Activated CD8-positive, alpha-beta memory T cell treated with anti-CD3 and anti-CD28 coated beads for 1 hour (primary cell): ENCODE results near the gene ARFGEF3.

Experiments
- DNase-seq, 2 donors: peaks; one replicate each; pipeline ENCODE4 v3.0.0-alpha.2; 2020; ENCODE audit warnings: low read depth in 1 of 2; ENCODE audit errors: extremely low read depth in 1 of 2

The ARFGEF3 gene

GRCh38 chr6:138161088-138161337 lies 726 bp upstream of the ARFGEF3 start:
- DNase-seq = no peak

- no peak for DNase-seq
Measured at GRCh38 chr6:138162111-138162954, 594 bp downstream of the ARFGEF3 start.

- no peak for DNase-seq
Measured at GRCh38 chr6:138162955-138163575, 1.3 kb downstream of the ARFGEF3 start.

- DNase-seq = no peak
Measured at GRCh38 chr6:138175596-138175995, 13.9 kb downstream of the ARFGEF3 start.

- no peak for DNase-seq
Measured at GRCh38 chr6:138176652-138177232, 15.0 kb downstream of the ARFGEF3 start.

DNA sequence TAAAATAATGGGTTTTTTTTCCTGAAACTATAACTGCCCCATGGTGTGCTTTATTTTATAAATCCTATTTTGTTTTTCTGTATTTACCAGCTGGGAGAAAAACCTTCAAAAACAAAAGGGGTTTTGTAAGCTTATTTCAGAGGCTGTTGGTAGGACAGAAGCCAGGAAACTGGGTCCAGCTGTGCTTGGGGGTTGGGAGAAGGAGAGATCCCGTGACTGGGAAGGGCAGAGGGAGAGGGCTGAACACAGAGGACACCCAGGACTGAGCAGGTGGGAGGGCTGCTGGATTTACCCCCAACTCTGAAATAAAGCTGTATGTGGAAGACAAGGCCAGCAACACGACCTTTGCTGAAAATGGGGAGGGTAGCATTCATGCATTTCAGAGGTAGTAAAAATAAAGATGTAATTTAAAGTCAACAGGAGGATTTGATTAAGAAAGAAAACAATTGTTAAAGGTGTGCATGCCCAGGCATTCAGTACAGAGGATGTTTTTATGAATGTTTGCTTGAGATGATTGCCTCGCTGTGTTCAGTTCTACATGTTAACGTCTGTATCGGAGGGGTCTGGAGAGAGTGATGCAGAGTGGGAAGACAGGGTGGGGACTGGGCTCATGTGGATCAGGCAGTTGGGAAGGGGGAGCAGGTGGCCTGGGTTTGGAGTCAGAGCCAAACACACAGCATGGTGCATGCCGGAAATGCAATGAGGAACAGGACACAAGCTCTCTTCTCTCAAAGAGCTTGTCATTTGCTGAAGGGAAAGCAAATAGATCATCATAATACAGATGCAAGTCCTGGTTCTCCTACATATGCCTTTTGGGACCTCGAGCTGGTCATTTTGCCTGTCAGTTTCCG lies 21.4 kb downstream of the ARFGEF3 start:
- DNase-seq = no peak

DNA sequence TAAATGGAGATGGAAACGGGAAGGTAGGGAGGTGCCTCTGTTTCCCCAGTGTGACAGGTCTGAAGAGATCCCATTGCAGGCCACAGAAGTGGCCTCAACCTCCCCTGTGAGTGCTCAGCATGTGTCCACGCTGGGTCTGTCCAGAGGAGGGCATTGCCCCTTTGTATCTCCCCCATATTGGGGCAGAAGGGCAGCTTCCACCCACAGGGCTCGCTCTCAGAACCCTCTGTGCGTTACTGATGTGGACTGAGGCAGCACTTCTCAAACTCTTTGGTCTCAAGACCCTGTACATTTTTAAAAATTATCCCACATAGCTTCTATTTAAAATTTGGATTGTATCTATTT lies 22.0 kb downstream of the ARFGEF3 start:
- no peak for DNase-seq

- DNase-seq = no peak
Measured at GRCh38 chr6:138184230-138184629, 22.5 kb downstream of the ARFGEF3 start.

- DNase-seq = no peak
Measured at GRCh38 chr6:138187156-138187555, 25.4 kb downstream of the ARFGEF3 start.

GRCh38 chr6:138188278-138188941 lies 26.7 kb downstream of the ARFGEF3 start:
- DNase-seq = no peak

GRCh38 chr6:138194287-138194686 lies 32.5 kb downstream of the ARFGEF3 start:
- DNase-seq = no peak

DNA sequence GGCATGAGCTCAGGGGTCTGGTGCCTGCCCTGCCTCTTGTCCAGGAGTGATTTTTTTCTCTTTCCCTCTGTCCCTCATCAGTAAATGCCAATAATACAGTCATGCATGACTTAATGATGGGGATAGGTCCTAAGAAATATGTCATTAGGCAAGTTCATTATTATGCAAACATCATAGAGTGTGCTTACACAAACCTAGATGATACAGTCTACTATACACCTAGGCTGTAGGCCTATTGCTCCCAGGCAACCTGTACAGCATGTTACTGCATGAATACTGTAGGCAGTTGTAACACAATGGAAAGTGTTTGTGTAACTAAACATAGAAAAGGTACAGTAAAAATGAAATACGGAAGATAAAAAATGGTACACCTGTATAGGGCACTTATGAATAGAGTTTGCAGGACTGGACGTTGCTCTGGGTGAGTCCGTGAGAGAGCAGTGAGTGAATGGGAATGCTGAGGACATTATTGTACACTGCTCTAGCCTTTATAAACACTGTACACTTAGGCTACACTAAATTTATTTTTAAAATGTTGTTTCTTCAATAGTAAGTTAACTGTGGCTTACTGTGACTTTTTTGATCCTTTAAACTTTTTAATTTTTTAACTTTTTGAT lies 34.5 kb downstream of the ARFGEF3 start:
- no peak for DNase-seq

GRCh38 chr6:138197570-138197969 lies 35.8 kb downstream of the ARFGEF3 start:
- no peak for DNase-seq

- DNase-seq = no peak
Measured at GRCh38 chr6:138198430-138199091, 36.8 kb downstream of the ARFGEF3 start.

- no peak for DNase-seq
Measured at GRCh38 chr6:138201836-138202235, 40.1 kb downstream of the ARFGEF3 start.

GRCh38 chr6:138203315-138203714 lies 41.6 kb downstream of the ARFGEF3 start:
- DNase-seq = no peak

DNA sequence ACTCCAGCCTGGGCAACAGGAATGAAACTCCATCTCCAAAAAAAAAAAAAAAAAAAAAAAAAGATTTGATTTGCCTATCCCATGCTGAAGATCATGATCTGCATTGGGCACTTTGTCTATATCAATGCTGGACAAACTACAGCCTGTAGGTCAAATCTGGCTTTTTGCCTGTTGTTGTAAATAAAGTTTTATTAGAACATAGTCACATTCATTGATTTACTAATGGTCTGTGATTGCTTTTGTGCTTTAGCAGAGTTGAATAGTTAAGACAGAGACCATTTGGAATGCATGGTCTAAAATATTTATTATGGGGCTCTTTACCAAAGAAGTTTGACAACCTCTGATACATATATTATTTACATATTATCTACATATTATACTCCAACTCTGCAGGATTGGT lies 42.6 kb downstream of the ARFGEF3 start:
- no peak for DNase-seq

- DNase-seq = no peak
Measured at GRCh38 chr6:138204792-138205384, 43.1 kb downstream of the ARFGEF3 start.

DNA sequence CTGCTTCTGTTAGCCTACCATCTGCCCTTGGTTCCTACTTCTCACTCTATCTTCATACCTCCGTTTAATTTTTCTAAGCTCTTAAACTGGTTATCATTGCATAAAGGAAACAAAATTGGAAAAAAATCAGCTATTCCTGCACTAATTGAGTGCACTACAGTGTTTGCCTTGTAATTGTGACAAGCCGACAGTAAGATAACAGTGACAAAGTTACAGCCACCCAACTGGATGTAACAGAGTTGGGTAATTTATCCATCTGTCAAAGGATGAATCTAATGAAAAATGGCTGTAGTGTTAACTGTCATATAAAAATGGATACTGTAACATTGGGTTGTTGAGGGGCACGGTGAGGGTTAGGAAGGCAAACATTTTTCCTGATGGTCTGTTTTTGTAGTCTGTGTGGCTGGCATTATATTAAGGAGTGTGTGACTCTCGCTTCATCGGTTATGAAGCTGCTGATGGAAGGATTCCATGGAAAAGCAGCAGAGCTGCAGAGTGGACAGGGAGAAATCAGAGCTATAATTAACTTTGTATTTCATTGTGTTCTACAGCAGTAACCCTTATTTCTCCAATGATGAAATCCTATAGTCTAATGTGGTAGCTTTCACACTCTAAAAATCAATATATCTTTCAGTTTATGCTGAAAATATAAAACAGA lies 43.8 kb downstream of the ARFGEF3 start:
- no peak for DNase-seq
